ENCODE data around the gene FAXC.

- TF ChIP-seq CTCF (IDR thresholded peaks at IDR 0.05 in 8 of 11, conservative IDR thresholded peaks at IDR 0.05 in 3 of 11) = no peak
- no peak for TF ChIP-seq POLR2A (IDR thresholded peaks at IDR 0.05)
Observed at GRCh38 chr6:99369533-99369932, 20.1 kb upstream of the FAXC start.
